ENCODE measurements around the gene ZNF507.

The ZNF507 gene

DNA sequence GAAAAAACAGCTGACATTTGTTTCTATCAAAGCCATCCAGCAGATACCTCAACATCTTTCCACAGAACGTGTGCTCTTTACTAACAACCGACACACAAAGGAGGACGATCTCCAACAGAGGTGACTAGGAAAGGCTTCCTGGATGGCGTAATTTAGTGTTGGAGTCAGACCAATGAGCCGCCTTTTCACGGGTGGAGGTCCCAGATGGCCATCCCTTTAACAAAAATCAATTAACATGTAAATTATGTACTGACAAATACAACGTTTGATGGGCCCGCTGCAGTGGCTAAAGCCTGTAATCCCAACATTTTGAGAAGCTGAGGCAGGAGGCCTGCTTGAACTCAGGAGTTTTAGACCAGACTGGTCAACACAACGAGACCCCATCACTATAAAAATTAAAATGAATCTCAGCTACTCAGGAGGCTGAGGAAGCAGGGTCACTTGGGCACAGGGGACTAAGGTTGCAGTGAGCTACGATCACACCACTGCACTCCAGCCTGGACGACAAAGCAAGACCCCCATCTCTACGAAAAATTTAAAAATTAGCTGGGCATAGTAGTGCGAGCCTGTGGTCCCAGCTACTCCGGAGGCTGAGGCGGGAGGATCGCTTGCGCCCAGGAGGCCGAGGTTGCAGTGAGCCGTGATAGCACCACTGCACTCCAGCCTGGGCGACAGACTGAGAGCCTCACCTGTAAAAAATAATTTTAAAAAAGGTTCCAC is 59.0 kb downstream of the ZNF507 start:
- ChIA-PET POLR2A (interaction anchor here (0.6 to 2.2 kb wide), 6 partner anchors 12 to 802 kb away, joined by 3 to 18 read pairs (median 6); no protein-coding TSS in a partner anchor), CTCF (no interaction called here)
- TF ChIP-seq CTBP1 (IDR thresholded peaks at IDR 0.05; ENCODE audit: borderline replicate concordance) (no peak), ELF4 (IDR thresholded peaks at IDR 0.05) (no peak), ZNF384 (IDR thresholded peaks at IDR 0.05) (no peak), FOXA1 (IDR thresholded peaks at IDR 0.05) (no peak), ARNT (IDR thresholded peaks at IDR 0.05) (no peak), SP1 (IDR thresholded peaks at IDR 0.05) (no peak), LEF1 (IDR thresholded peaks at IDR 0.05; ENCODE audit: borderline replicate concordance) (no peak), NFRKB (IDR thresholded peaks at IDR 0.05) (no peak), FOXM1 (IDR thresholded peaks at IDR 0.05; ENCODE audit: borderline replicate concordance) (no peak), HDGF (IDR thresholded peaks at IDR 0.05; ENCODE audit: borderline replicate concordance) (no peak), SUZ12 (IDR thresholded peaks at IDR 0.05) (no peak), FOXK2 (IDR thresholded peaks at IDR 0.05) (no peak), TARDBP (IDR thresholded peaks at IDR 0.05) (no peak), BHLHE40 (IDR thresholded peaks at IDR 0.05; ENCODE audit: borderline replicate concordance) (no peak), L3MBTL2 (conservative IDR thresholded peaks at IDR 0.05) (no peak)
- TF ChIP-seq, protein P1, sequence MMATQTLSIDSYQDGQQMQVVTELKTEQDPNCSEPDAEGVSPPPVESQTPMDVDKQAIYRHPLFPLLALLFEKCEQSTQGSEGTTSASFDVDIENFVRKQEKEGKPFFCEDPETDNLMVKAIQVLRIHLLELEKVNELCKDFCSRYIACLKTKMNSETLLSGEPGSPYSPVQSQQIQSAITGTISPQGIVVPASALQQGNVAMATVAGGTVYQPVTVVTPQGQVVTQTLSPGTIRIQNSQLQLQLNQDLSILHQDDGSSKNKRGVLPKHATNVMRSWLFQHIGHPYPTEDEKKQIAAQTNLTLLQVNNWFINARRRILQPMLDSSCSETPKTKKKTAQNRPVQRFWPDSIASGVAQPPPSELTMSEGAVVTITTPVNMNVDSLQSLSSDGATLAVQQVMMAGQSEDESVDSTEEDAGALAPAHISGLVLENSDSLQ (IDR thresholded peaks at IDR 0.05) = no peak
- DNase-seq (ENCODE audit: extremely low spot score) = no peak

DNA sequence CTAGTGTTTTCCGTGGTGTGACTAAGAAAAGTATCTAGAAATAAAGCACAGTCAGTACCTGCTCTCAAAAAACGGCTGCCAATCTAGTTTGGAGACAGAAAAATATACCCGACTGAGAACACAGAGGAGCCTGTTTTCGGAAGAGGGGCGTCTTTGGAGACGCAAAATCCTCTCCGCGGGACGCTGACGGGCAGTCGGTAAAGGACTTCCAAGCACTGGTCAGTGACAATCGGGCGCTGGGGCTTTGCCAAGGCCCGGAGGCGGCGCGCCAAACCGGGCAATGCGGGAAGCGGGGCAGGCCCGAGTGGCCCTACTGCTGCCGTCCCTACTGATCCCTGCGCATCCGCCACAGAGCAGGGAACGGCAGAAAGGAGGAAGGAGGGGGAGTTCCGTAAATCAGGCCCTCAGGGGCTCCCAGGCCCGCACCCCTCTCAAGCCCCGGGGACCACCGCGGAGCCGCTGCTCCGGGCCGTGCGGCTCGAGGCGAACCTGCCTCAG is 59.6 kb downstream of the ZNF507 start:
- POLR2A ChIA-PET = interaction anchor here (0.9 to 2.2 kb wide), 11 partner anchors 11 to 175 kb away, joined by 3 to 18 read pairs (median 6); partner anchors contain the start of genes PDCD5 and ZNF507
- peak; percentile 41 for DNase-seq (ENCODE audit: extremely low spot score)
- CTCF ChIA-PET = no interaction called here

DNA sequence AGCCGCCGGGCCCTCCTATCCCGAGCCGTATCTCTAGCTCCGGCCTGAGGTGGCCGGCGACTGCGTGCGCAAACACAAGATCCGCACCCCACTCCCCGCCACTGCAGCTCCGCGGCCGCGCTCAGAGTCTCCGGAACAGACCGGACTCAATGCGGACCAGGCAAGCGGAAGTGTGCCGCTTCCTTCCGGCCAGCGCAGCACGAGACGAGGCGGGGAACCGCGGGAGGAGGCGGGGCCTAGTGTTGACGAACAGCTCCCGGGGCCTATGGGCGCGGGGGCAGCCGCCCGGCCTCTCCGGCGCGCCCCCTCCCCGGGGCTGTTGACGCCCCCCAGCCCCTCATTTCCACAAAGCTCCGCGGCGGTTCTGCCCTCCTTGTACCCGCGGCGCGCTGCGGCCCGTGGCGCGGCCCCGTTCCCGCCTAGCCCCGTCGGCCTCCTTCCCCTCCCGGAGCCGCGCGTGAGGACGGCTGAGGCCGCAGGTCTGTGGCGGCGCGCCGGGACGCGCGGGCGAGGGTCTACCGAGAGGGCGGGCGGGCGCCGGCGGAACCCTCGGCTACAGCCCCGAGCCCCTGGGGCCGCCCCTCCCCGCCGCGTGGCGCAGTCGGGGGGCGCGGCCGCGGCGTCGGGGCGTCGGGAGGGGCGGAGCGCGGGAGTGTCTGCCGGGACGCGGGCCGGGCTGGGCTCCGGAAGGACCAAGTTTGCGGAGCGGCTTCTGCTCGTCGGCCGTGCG is 60.2 kb downstream of the ZNF507 start, which contains the start of gene DPY19L3:
Gene DPY19L3, plus strand, starts transcription at position 340 of the 730 bp plus-strand sequence. CDS start 2,484 bp downstream, outside the sequence.
- DNase-seq (ENCODE audit: extremely low spot score) = peak; percentile 96
- POLR2A ChIA-PET = interaction anchor here (0.7 to 2.2 kb wide), 11 partner anchors 11 to 175 kb away, joined by 3 to 18 read pairs (median 6); partner anchors contain the start of genes PDCD5 and ZNF507

More for the DNA sequence above, 59.6 kb downstream of the ZNF507 start:
- TF ChIP-seq, protein P1 (IDR thresholded peaks at IDR 0.05) = no peak
- TF ChIP-seq LEF1 (IDR thresholded peaks at IDR 0.05; ENCODE audit: borderline replicate concordance) = no peak
- no peak for TF ChIP-seq FOXK2 (IDR thresholded peaks at IDR 0.05)
- TF ChIP-seq ELF4 (IDR thresholded peaks at IDR 0.05) = no peak
- TF ChIP-seq CTBP1 (IDR thresholded peaks at IDR 0.05; ENCODE audit: borderline replicate concordance) = no peak
- no peak for TF ChIP-seq SP1 (IDR thresholded peaks at IDR 0.05)
- no peak for TF ChIP-seq FOXA1 (IDR thresholded peaks at IDR 0.05)
- no peak for TF ChIP-seq SUZ12 (IDR thresholded peaks at IDR 0.05)

DNA sequence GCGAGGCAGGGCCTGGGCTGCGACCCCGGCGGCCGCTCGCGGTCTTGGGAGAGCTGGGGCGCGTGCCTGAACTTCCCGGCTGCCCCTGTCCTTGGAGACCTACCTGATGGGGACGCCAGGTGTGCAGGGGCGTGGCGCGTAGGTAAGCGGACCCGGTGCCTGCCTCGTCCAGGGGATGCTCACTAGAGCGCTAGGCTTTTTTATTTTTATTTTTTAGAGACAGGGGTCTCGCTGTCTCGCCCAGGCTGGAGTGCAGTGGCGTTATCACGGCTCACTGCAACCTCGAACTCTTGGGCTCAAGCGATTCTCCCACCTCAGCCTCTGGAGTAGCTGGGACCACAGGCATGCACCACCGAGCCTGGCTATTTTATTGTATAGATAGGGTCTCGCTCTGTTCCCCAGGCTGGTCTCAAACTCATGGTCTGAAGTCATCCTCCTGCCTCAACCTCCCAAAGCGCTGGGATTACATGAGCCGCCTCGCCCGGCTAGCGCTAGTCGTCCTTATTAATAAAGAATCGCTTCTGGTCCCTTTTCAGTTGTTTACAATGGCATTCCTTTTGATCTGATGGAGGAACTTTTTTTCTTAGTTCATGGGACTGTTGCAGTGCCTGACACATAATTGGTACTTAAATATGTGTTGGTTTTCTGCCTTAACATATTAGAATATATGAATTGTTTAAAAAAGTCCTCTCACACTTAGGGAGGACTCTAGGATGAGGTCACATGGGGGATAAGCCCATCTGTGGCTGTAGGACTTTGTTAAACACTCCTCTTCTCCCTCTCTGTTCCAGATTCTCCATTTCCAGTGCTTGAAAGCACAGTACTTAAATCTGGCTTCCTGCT is 61.0 kb downstream of the ZNF507 start:
- ChIA-PET CTCF (no interaction called here), POLR2A (interaction anchor here (0.7 to 2.0 kb wide), 9 partner anchors 10 to 174 kb away, joined by 3 to 18 read pairs (median 4); partner anchors contain the start of genes PDCD5 and ZNF507)
- no peak for TF ChIP-seq CTBP1 (IDR thresholded peaks at IDR 0.05; ENCODE audit: borderline replicate concordance)
- TF ChIP-seq ELF4 (IDR thresholded peaks at IDR 0.05) = no peak
- no peak for TF ChIP-seq FOXM1 (IDR thresholded peaks at IDR 0.05; ENCODE audit: borderline replicate concordance)
- TF ChIP-seq HDGF (IDR thresholded peaks at IDR 0.05; ENCODE audit: borderline replicate concordance) = no peak
- no peak for TF ChIP-seq FOXK2 (IDR thresholded peaks at IDR 0.05)
- TF ChIP-seq, protein P1 (IDR thresholded peaks at IDR 0.05) = no peak
- TF ChIP-seq TARDBP (IDR thresholded peaks at IDR 0.05) = no peak
- DNase-seq (ENCODE audit: extremely low spot score) = no peak

More for the DNA sequence above, 60.2 kb downstream of the ZNF507 start, which contains the start of gene DPY19L3:
- TF ChIP-seq, protein P1 (IDR thresholded peaks at IDR 0.05) = peak; percentile 98
- TF ChIP-seq L3MBTL2 (conservative IDR thresholded peaks at IDR 0.05) (peak; percentile 56), ARNT (IDR thresholded peaks at IDR 0.05) (peak; percentile 33; the same call in 1 of the 2 replicates), ELF4 (IDR thresholded peaks at IDR 0.05) (peak; percentile 39; the same call in 1 of the 2 replicates), SP1 (IDR thresholded peaks at IDR 0.05) (no peak), FOXM1 (IDR thresholded peaks at IDR 0.05; ENCODE audit: borderline replicate concordance) (no peak; the same call in 1 of the 2 replicates)
- CTCF ChIA-PET = no interaction called here

Data from HEK293T (cell line).